DND-41 (cell line): ENCODE results near the gene SLC29A2.

Experiments
- ATAC-seq: fragments of 200-7000 bp; cut with Tn5 transposase; 3 replicates; pipeline ENCODE4 v1.9.1; 2021; ENCODE audit warnings: low read depth; ENCODE audit not compliant: insufficient read depth
- DNase-seq: peaks from one replicate; pipeline ENCODE4 v3.0.0-alpha.2; 2020
- H2AFZ ChIP-seq: 2 replicates; pipeline ENCODE4 v1.6.0; 2012; ENCODE audit warnings: low read depth, low read length
- H3K27ac ChIP-seq: 2 replicates; pipeline ENCODE4 v1.5.1; 2012; ENCODE audit warnings: low read length, inconsistent platforms
- H3K27me3 ChIP-seq: fragments of 200-600 bp; sonication (generic); 2 replicates; pipeline ENCODE4 v1.6.0; 2012; ENCODE audit warnings: low read length, mild to moderate bottlenecking, inconsistent platforms; ENCODE audit not compliant: insufficient read depth, poor library complexity
- H3K36me3 ChIP-seq: 2 replicates; pipeline ENCODE4 v1.5.1; 2012; ENCODE audit warnings: low read length, inconsistent platforms; ENCODE audit not compliant: insufficient read depth
- H3K4me1 ChIP-seq: 2 replicates; pipeline ENCODE4 v1.5.1; 2012; ENCODE audit warnings: mild to moderate bottlenecking, low read length; ENCODE audit not compliant: insufficient read depth
- H3K4me2 ChIP-seq: 2 replicates; pipeline ENCODE4 v1.6.0; 2012; ENCODE audit warnings: mild to moderate bottlenecking, moderate library complexity, low read length, inconsistent platforms; ENCODE audit not compliant: insufficient read depth
- H3K4me3 ChIP-seq, 2 experiments: fragments of 200-600 bp in 1 of 2; shearing (Covaris generic) in 1 of 2; 2 replicates each; pipeline ENCODE4 v1.5.1; 2012 to 2016; ENCODE audit warnings: inconsistent platforms in 2 of 2, low read length in 2 of 2, mild to moderate bottlenecking in 2 of 2, low read depth in 1 of 2, moderate library complexity in 1 of 2
- H3K79me2 ChIP-seq: 2 replicates; pipeline ENCODE4 v1.6.0; 2012; ENCODE audit warnings: low read length, inconsistent platforms; ENCODE audit not compliant: insufficient read depth
- H3K9ac ChIP-seq: 2 replicates; pipeline ENCODE4 v1.6.0; 2012; ENCODE audit warnings: low read depth, mild to moderate bottlenecking, inconsistent platforms, low read length, moderate library complexity
- H3K9me3 ChIP-seq: 2 replicates; pipeline ENCODE4 v1.5.1; 2012; ENCODE audit warnings: low read length, moderate library complexity, mild to moderate bottlenecking, inconsistent platforms; ENCODE audit not compliant: insufficient read depth, severe bottlenecking
- H4K20me1 ChIP-seq: 2 replicates; pipeline ENCODE4 v1.6.0; 2012; ENCODE audit warnings: low read length; ENCODE audit not compliant: insufficient read depth
- CTCF ChIP-seq: IDR thresholded peaks from 2 replicates; pipeline ENCODE4 v1.5.1; 2012; ENCODE audit warnings: borderline replicate concordance, low read length, moderate library complexity, mild to moderate bottlenecking; ENCODE audit not compliant: poor library complexity, severe bottlenecking; ENCODE audit errors: extremely low read depth
- EZH2 ChIP-seq: IDR thresholded peaks from 3 replicates; pipeline ENCODE4 v1.6.1; 2012; ENCODE audit warnings: borderline replicate concordance, low read depth, mild to moderate bottlenecking, moderate library complexity, low read length, inconsistent platforms; ENCODE audit not compliant: severe bottlenecking

SLC29A2 gene

GRCh38 chr11:66329165-66329673 lies 42.3 kb downstream of the SLC29A2 start:
- H3K27me3 ChIP-seq = no peaks in the 10 kb centered on the region
- ATAC-seq (no peak), DNase-seq (no peak)
- H2AFZ ChIP-seq = no peak overlapping the region
- no peak overlapping the region for H3K4me2 ChIP-seq
- H3K9me3 ChIP-seq = no peaks in the 10 kb centered on the region
- no peaks in the 10 kb centered on the region for H3K79me2 ChIP-seq
- peaks cover 37% of the 10 kb centered on the region for H3K4me1 ChIP-seq
- H3K27ac ChIP-seq = no peak overlapping the region
- H3K36me3 ChIP-seq = no peaks in the 10 kb centered on the region
- H3K9ac ChIP-seq = no peak overlapping the region
- H4K20me1 ChIP-seq = peaks cover 2% of the 10 kb centered on the region; the same call in 1 of the 2 replicates
- H3K4me3 ChIP-seq = no peak overlapping the region
- TF ChIP-seq EZH2 = no peak
- TF ChIP-seq CTCF = no peak

GRCh38 chr11:66328302-66329144 lies 43.0 kb downstream of the SLC29A2 start:
- H3K27me3 ChIP-seq = no peaks in the 10 kb centered on the region
- no peak overlapping the region for H3K4me3 ChIP-seq
- ATAC-seq (peak; percentile 80), DNase-seq (peak; percentile 86)
- H3K36me3 ChIP-seq = no peaks in the 10 kb centered on the region
- H3K9me3 ChIP-seq = no peaks in the 10 kb centered on the region
- TF ChIP-seq CTCF (peak; percentile 98), EZH2 (no peak)
- peak overlapping the region; percentile 19; the same call in 1 of the 2 replicates for H3K4me2 ChIP-seq
- peak overlapping the region; percentile 47 for H2AFZ ChIP-seq
- H3K9ac ChIP-seq = no peak overlapping the region
- peak overlapping the region; percentile 6; the same call in 1 of the 2 replicates for H3K27ac ChIP-seq
- no peaks in the 10 kb centered on the region for H3K79me2 ChIP-seq
- H4K20me1 ChIP-seq = peaks cover 2% of the 10 kb centered on the region; the same call in 1 of the 2 replicates
- peaks cover 37% of the 10 kb centered on the region for H3K4me1 ChIP-seq

GRCh38 chr11:66328031-66328301 lies 43.6 kb downstream of the SLC29A2 start:
- Histone ChIP-seq H3K4me2 (no peak overlapping the region), H2AFZ (0 out of 2 replicates have a peak overlapping the region, but pooled peaks have one; percentile 47), H3K27ac (peak overlapping the region; percentile 6; the same call in 1 of the 2 replicates)

More at GRCh38 chr11:66328031-66328301, 43.6 kb downstream of the SLC29A2 start:
- Histone ChIP-seq H3K36me3 (no peaks in the 10 kb centered on the region), H3K4me3 (no peak overlapping the region), H3K9me3 (no peaks in the 10 kb centered on the region), H3K4me1 (peaks cover 37% of the 10 kb centered on the region), H3K79me2 (no peaks in the 10 kb centered on the region), H3K9ac (no peak overlapping the region), H4K20me1 (peaks cover 2% of the 10 kb centered on the region; the same call in 1 of the 2 replicates), H3K27me3 (no peaks in the 10 kb centered on the region)
- ATAC-seq (no peak; the same call in 1 of the 3 replicates), DNase-seq (no peak)
- TF ChIP-seq EZH2 = no peak
- no peak for TF ChIP-seq CTCF
